Chondrocyte (in vitro differentiated cells): Measurements from ENCODE around the gene SPATA33. TPM values are rescaled to one million over a fixed set of nuclear protein-coding genes. Genes with fewer than 3 reads are reported as not detected.

Source experiments
- DNase-seq: peaks from one replicate; pipeline ENCODE4 v3.0.0; 2021; ENCODE audit warnings: mixed read lengths, low spot score
- H3K27ac Mint-ChIP-seq: one replicate; pipeline ENCODE4 v1.8.0; 2021; ENCODE audit warnings: mild to moderate bottlenecking, moderate library complexity, mixed read lengths; ENCODE audit not compliant: unreplicated experiment
- H3K27me3 Mint-ChIP-seq: 2 replicates; pipeline ENCODE4 v1.8.0; 2021; ENCODE audit warnings: low read depth, mixed read lengths
- H3K36me3 Mint-ChIP-seq: 2 replicates; pipeline ENCODE4 v1.8.0; 2021; ENCODE audit warnings: low read depth, mixed read lengths
- H3K4me1 Mint-ChIP-seq: 2 replicates; pipeline ENCODE4 v1.8.0; 2021; ENCODE audit warnings: low read depth, mild to moderate bottlenecking, mixed read lengths
- H3K4me3 Mint-ChIP-seq: one replicate; pipeline ENCODE4 v1.8.0; 2021; ENCODE audit warnings: mild to moderate bottlenecking, moderate library complexity, mixed read lengths; ENCODE audit not compliant: unreplicated experiment
- H3K9me3 Mint-ChIP-seq: 2 replicates; pipeline ENCODE4 v1.8.0; 2021; ENCODE audit warnings: low read depth, mixed read lengths
- total RNA-seq: library from RNA; stranded (reverse); gene quantifications from 3 replicates; pipeline ENCODE4 v1.2.1, GENCODE V29; 2021
- TF ChIP-seq, protein P1 (sequence below): fragments of 200-600 bp; sonication (generic); IDR thresholded peaks from 2 replicates; pipeline ENCODE4 v1.5.0; 2021; ENCODE audit warnings: antibody characterized with exemption, mild to moderate bottlenecking, moderate library complexity

The SPATA33 gene
- total RNA-seq, 1 donor from 2014 or later = 8.8 TPM

GRCh38 chr16:89646270-89646669, 11.4 kb upstream of the SPATA33 start:
- Mint-ChIP-seq H3K27me3 (no peaks in the 10 kb centered on the region), H3K9me3 (no peaks in the 10 kb centered on the region), H3K4me3 (no peak overlapping the region), H3K36me3 (peaks cover 16% of the 10 kb centered on the region), H3K4me1 (peaks cover under 1% of the 10 kb centered on the region), H3K27ac (peak overlapping the region; percentile 36)
- DNase-seq = no peak
- TF ChIP-seq, protein P1, sequence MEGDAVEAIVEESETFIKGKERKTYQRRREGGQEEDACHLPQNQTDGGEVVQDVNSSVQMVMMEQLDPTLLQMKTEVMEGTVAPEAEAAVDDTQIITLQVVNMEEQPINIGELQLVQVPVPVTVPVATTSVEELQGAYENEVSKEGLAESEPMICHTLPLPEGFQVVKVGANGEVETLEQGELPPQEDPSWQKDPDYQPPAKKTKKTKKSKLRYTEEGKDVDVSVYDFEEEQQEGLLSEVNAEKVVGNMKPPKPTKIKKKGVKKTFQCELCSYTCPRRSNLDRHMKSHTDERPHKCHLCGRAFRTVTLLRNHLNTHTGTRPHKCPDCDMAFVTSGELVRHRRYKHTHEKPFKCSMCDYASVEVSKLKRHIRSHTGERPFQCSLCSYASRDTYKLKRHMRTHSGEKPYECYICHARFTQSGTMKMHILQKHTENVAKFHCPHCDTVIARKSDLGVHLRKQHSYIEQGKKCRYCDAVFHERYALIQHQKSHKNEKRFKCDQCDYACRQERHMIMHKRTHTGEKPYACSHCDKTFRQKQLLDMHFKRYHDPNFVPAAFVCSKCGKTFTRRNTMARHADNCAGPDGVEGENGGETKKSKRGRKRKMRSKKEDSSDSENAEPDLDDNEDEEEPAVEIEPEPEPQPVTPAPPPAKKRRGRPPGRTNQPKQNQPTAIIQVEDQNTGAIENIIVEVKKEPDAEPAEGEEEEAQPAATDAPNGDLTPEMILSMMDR = no peak

- Mint-ChIP-seq H3K27me3 (no peaks in the 10 kb centered on the region), H3K9me3 (no peaks in the 10 kb centered on the region), H3K27ac (no peak overlapping the region), H3K4me3 (no peak overlapping the region), H3K4me1 (no peaks in the 10 kb centered on the region), H3K36me3 (peaks cover 16% of the 10 kb centered on the region)
- TF ChIP-seq, protein P1 = no peak
- DNase-seq = no peak
Measured at GRCh38 chr16:89646906-89647305, 10.7 kb upstream of the SPATA33 start.

DNA sequence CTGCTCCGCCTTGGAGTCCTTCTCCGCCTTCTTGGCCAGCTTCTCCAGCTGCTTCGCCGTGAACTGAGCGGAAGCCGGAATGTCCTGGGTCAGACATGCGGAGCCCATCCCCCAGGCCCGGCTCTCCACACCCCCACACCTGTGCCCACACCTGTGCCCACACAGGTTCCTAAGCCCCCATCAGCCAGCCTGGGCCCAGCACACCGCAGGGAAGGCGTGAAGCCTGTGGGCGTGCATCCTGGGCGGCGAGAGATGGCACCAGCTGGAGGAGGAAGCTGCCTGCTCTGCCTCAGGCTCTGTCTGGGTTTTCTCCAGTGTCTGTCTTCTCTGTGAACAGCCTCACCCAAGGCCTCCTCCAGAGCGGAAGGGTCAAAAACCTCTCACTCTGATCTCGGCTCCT, 6.1 kb upstream of the SPATA33 start:
- H3K27me3 Mint-ChIP-seq = no peaks in the 10 kb centered on the region
- no peaks in the 10 kb centered on the region for H3K9me3 Mint-ChIP-seq

DNA sequence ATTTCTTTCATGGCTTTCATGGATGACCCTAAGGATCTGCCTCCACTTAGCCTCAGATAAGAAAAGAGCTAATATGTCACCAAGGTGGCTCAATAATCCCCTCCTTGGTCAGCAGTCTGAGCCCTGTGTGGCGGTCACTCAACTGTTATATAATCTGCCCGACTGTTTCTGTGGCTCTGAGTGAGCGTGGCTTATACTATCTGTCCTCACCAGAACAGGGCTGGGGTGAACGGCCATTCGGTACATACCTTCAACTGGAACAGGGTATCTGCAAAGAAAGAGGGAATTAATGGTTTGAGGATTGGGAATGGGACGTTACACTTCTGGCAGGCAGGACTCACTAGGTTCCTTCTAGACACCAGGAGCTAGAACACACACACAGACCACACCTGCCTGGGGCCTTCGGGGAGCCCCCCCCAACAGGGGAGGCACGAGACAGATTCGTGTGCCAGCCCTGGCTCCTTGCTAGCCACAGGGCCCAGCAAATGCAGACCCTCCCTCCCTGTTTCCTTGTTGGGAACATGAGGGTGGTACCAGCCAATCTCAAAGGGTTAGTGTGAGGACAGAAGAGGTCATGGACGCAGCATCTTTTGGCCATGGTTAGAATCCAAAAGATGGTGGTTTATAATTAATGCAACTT, 3.9 kb upstream of the SPATA33 start:
- H3K9me3 Mint-ChIP-seq = no peaks in the 10 kb centered on the region
- TF ChIP-seq, protein P1 = no peak
- H3K4me3 Mint-ChIP-seq = no peak overlapping the region
- H3K27ac Mint-ChIP-seq = no peak overlapping the region
- peak; percentile 50 for DNase-seq
- peaks cover 5% of the 10 kb centered on the region for H3K36me3 Mint-ChIP-seq
- H3K4me1 Mint-ChIP-seq = peaks cover 22% of the 10 kb centered on the region
- no peaks in the 10 kb centered on the region for H3K27me3 Mint-ChIP-seq

More for the DNA sequence above, 6.1 kb upstream of the SPATA33 start:
- Mint-ChIP-seq H3K4me1 (peaks cover 15% of the 10 kb centered on the region), H3K36me3 (peaks cover 5% of the 10 kb centered on the region), H3K4me3 (no peak overlapping the region), H3K27ac (no peak overlapping the region)
- no peak for DNase-seq
- TF ChIP-seq, protein P1 = no peak

GRCh38 chr16:89655062-89655643, 2.5 kb upstream of the SPATA33 start:
- Mint-ChIP-seq H3K4me3 (peak overlapping the region; percentile 87), H3K4me1 (peaks cover 27% of the 10 kb centered on the region), H3K27me3 (no peaks in the 10 kb centered on the region), H3K9me3 (no peaks in the 10 kb centered on the region), H3K27ac (no peak overlapping the region), H3K36me3 (peaks cover 2% of the 10 kb centered on the region)
- TF ChIP-seq, protein P1 = no peak
- peak; percentile 59 for DNase-seq
